PFSK-1 (cell line): Measurements from ENCODE around the gene SAAL1.

Source experiments
- FOXP2 ChIP-seq: optimal IDR thresholded peaks from 2 replicates; pipeline ENCODE3; 2011; ENCODE audit warnings: borderline replicate concordance, control low read depth, inconsistent platforms; ENCODE audit not compliant: insufficient read depth; ENCODE audit errors: extremely low read length, extremely low read depth
- POLR2AphosphoS5 ChIP-seq: IDR thresholded peaks from 2 replicates; pipeline ENCODE4 v1.6.1; 2012; ENCODE audit warnings: low read depth, mild to moderate bottlenecking, control low read depth, low read length, moderate library complexity
- REST ChIP-seq, 2 experiments: IDR thresholded peaks; 2 replicates each; pipeline versions ENCODE4 v1.6.1 to v1.8.0; 2011 to 2012; ENCODE audit warnings: low read depth in 2 of 2, low read length in 2 of 2, control low read depth in 1 of 2, inconsistent platforms in 1 of 2, mild to moderate bottlenecking in 1 of 2, moderate library complexity in 1 of 2; ENCODE audit not compliant: insufficient read depth in 1 of 2
- SIN3A ChIP-seq: IDR thresholded peaks from 2 replicates; pipeline ENCODE4 v1.6.1; 2012; ENCODE audit warnings: mild to moderate bottlenecking, low read length, moderate library complexity, borderline replicate concordance; ENCODE audit not compliant: insufficient read depth
- TAF1 ChIP-seq: IDR thresholded peaks from 2 replicates; pipeline ENCODE4 v1.6.1; 2012; ENCODE audit warnings: low read length, control low read depth, borderline replicate concordance; ENCODE audit not compliant: insufficient read depth

SAAL1 gene

GRCh38 chr11:18105086-18105801 is 638 bp downstream of the SAAL1 start:
- no peak for TF ChIP-seq SIN3A
- no peak; a peak in 1 of 4 replicates for TF ChIP-seq REST (IDR thresholded peaks at IDR 0.05; ENCODE audit: insufficient read depth in 1 of 2, low read depth in 2 of 2, low read length in 2 of 2)
- no peak for TF ChIP-seq POLR2AphosphoS5
- TF ChIP-seq TAF1, result no peak
- TF ChIP-seq FOXP2, result no peak

- TF ChIP-seq POLR2AphosphoS5, result no peak
- no peak for TF ChIP-seq FOXP2
- TF ChIP-seq REST (IDR thresholded peaks at IDR 0.05; ENCODE audit: insufficient read depth in 1 of 2, low read depth in 2 of 2, low read length in 2 of 2), result no peak
- TF ChIP-seq TAF1, result no peak
These were observed 4.8 kb downstream of the SAAL1 start for GRCh38 chr11:18100926-18101656.

- TF ChIP-seq FOXP2, result no peak
- TF ChIP-seq REST (IDR thresholded peaks at IDR 0.05; ENCODE audit: insufficient read depth in 1 of 2, low read depth in 2 of 2, low read length in 2 of 2), result no peak
- no peak for TF ChIP-seq TAF1
- no peak for TF ChIP-seq POLR2AphosphoS5
- TF ChIP-seq SIN3A, result no peak
These were observed 11.9 kb downstream of the SAAL1 start for GRCh38 chr11:18093959-18094358.

- no peak for TF ChIP-seq SIN3A
These were observed 14.2 kb downstream of the SAAL1 start for GRCh38 chr11:18091731-18092130.

GRCh38 chr11:18088966-18089365 is 16.9 kb downstream of the SAAL1 start:
- TF ChIP-seq TAF1 (no peak), FOXP2 (no peak), POLR2AphosphoS5 (no peak), REST (IDR thresholded peaks at IDR 0.05; ENCODE audit: insufficient read depth in 1 of 2, low read depth in 2 of 2, low read length in 2 of 2) (no peak), SIN3A (no peak)
